Lower leg skin (tissue), 4 donors: ENCODE data around the gene WDHD1. TPM values are rescaled to one million over a fixed set of nuclear protein-coding genes. Genes with fewer than 3 reads are reported as not detected.
A peak's percentile ranks its signal among the peaks of the same experiment; 100 is the strongest.

Experiments
- DNase-seq, 2 donors: peaks; one replicate each; pipeline ENCODE4 v3.0.0-alpha.2; 2019; ENCODE audit warnings: low spot score in 2 of 2
- H3K4me3 ChIP-seq: fragments of 200-600 bp; sonication (generic); 2 replicates; pipeline ENCODE4 v1.5.1; 2017; ENCODE audit warnings: mild to moderate bottlenecking, low read depth; ENCODE audit not compliant: poor library complexity, severe bottlenecking
- CTCF ChIP-seq, 3 donors: fragments of 450-650 bp; IDR thresholded peaks; one replicate each; pipeline ENCODE4 v1.5.1; 2016; ENCODE audit warnings: antibody characterized with exemption in 3 of 3, mild to moderate bottlenecking in 3 of 3, moderate library complexity in 2 of 3
- POLR2A ChIP-seq, 2 donors: fragments of 450-650 bp; IDR thresholded peaks; one replicate each; pipeline ENCODE4 v1.6.1; 2016 to 2017; ENCODE audit warnings: antibody characterized with exemption in 2 of 2, mild to moderate bottlenecking in 1 of 2, moderate library complexity in 1 of 2
- WGBS, 2 donors: methylation state at CpG; one replicate each; pipeline ENCODE4 v1.1.5; 2018; 5-methylcytosine and 5-hydroxymethylcytosine counted together
- intact Hi-C: fragments of 100-400 bp; cut with DNase I; formaldehyde crosslinking; loops from one replicate; pipeline ENCODE4 v1.15.0; 2023; ENCODE audit warnings: low total_unique reads
- total RNA-seq, 4 donors: library from RNA; depleted of rRNA; stranded (reverse); fragments of >200 nt; gene quantifications; one replicate each; pipeline ENCODE4 v1.1.0, GENCODE V29; 2016

WDHD1 gene
- total RNA-seq, 4 donors from 2014 or later, result 1.1 to 3.8 (median 2.3) TPM

GRCh38 chr14:55051423-55052268 is 24.7 kb upstream of the WDHD1 start, which contains the start of gene MAPK1IP1L:
Gene MAPK1IP1L (plus strand): TSS chr14:55051647. CDS start chr14:55061684, 10,037 bp downstream.
- peak within 1 kb of the TSS; percentile 75 for H3K4me3 ChIP-seq
- DNase-seq, result peak; percentile 86 to 98
- intact Hi-C loops, result no loop called here
- TF ChIP-seq POLR2A (IDR thresholded peaks at IDR 0.05) (peak in 1 of 2 donors; percentile 98), CTCF (IDR thresholded peaks at IDR 0.05) (peak in 2 of 3 donors; percentile 89 to 96)
- 1% methylated on average over 31 to 47 of the region's 98 CpGs for WGBS, 2 donors

- WGBS, 2 donors, result 0 to 1% methylated on average over 10 of the region's 10 CpGs
- no peak for DNase-seq
- peak overlapping the region; percentile 8 for H3K4me3 ChIP-seq
- TF ChIP-seq POLR2A (IDR thresholded peaks at IDR 0.05) (no peak), CTCF (IDR thresholded peaks at IDR 0.05) (no peak)
- intact Hi-C loops, result no loop called here
These were observed 24.2 kb upstream of the WDHD1 start for GRCh38 chr14:55051165-55051422.

- TF ChIP-seq CTCF (IDR thresholded peaks at IDR 0.05) (no peak), POLR2A (IDR thresholded peaks at IDR 0.05) (no peak)
- intact Hi-C loops, result no loop called here
- 83 to 87% methylated on average over 2 of the region's 2 CpGs for WGBS, 2 donors
- DNase-seq, result no peak
- no peak overlapping the region for H3K4me3 ChIP-seq
These were observed 22.1 kb upstream of the WDHD1 start for GRCh38 chr14:55048900-55049436.

- H3K4me3 ChIP-seq, result no peak overlapping the region
- 95 to 97% methylated on average over 5 of the region's 5 CpGs for WGBS, 2 donors
- no peak for DNase-seq
- intact Hi-C loops, result no loop called here
- TF ChIP-seq CTCF (IDR thresholded peaks at IDR 0.05), result no peak
- TF ChIP-seq POLR2A (IDR thresholded peaks at IDR 0.05), result no peak
These were observed 20.6 kb upstream of the WDHD1 start for GRCh38 chr14:55047301-55048053.

- H3K4me3 ChIP-seq, result no peak overlapping the region
- no peak for DNase-seq
- intact Hi-C loops, result no loop called here
- no peak for TF ChIP-seq CTCF (IDR thresholded peaks at IDR 0.05)
- no peak for TF ChIP-seq POLR2A (IDR thresholded peaks at IDR 0.05)
These were observed 18.2 kb upstream of the WDHD1 start for GRCh38 chr14:55045087-55045486.
